Activated CD4-positive, alpha-beta T cell treated with anti-CD3 and anti-CD28 coated beads, Interleukin-2, amount 50 U/mL, for 16 hours (primary cell): Measurements from ENCODE around the gene CHODL.

Experiments
- DNase-seq: peaks from one replicate; pipeline ENCODE4 v3.0.0-alpha.2; 2020

The CHODL gene

GRCh38 chr21:18294100-18294499 lies 49.5 kb downstream of the CHODL start:
- no peak for DNase-seq

DNA sequence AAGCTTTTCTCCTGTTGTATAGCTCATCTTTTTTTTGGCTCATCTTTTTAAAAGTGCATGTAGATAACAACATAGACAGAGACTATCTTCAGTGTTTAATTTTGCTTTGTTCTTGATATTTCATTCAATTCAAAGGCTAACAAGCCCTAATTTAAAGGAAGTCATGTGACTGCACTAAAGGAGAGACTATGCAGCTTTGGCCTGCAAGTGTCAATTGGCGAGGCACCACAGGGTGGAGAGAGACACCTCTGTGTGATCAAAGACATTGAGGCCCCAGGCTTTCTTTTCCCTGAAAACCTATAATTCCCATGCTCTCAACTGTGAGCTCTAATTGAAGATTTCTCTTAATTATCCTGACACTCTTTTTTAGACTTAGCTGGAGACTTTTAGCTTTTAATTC lies 53.6 kb downstream of the CHODL start:
- no peak for DNase-seq
